ENCODE measurements around the gene KBTBD12.

DNA sequence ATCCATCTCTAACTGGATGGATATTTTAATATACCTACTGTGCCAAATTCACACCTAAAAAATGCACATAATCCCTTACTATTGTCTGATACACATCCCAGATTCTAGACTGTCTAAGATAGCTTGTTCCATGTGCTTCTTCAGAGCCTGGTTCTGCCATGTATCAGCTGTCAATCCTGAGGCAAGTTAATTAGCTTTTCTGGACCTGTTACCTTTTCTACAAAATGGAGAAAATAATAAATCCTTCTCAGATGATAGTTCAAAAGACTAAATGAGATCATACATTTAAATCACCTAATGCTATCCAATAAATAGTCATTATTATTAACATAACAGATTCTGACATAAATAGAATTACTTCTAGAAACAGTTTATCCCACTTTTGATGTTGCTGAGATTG lies 66.1 kb downstream of the KBTBD12 start:
- no peak for TF ChIP-seq POLR2AphosphoS5 (IDR thresholded peaks at IDR 0.05; ENCODE audit: insufficient read depth, low read depth, low read length)
- no peak for TF ChIP-seq POLR2A (IDR thresholded peaks at IDR 0.05; ENCODE audit: low read depth, low read length)
